Coronary artery (tissue), 2 donors: ENCODE data around the gene LMAN1L.

Experiments used
- DNase-seq: peaks from one replicate; pipeline ENCODE4 v3.0.0-alpha.2; 2017; ENCODE audit warnings: low spot score
- H3K27ac ChIP-seq, 2 donors: fragments of 200-600 bp; sonication (generic); one replicate each; pipeline ENCODE4 v1.5.1; 2016 to 2019
- H3K4me3 ChIP-seq: fragments of 200-600 bp; sonication (generic); 2 replicates; pipeline ENCODE4 v1.5.1; 2016; ENCODE audit warnings: mild to moderate bottlenecking, moderate library complexity
- TF ChIP-seq, protein P1 (sequence below): fragments of 200-600 bp; sonication (generic); IDR thresholded peaks from one replicate; pipeline ENCODE4 v1.5.1; 2019; ENCODE audit warnings: antibody characterized with exemption

The LMAN1L gene

DNA sequence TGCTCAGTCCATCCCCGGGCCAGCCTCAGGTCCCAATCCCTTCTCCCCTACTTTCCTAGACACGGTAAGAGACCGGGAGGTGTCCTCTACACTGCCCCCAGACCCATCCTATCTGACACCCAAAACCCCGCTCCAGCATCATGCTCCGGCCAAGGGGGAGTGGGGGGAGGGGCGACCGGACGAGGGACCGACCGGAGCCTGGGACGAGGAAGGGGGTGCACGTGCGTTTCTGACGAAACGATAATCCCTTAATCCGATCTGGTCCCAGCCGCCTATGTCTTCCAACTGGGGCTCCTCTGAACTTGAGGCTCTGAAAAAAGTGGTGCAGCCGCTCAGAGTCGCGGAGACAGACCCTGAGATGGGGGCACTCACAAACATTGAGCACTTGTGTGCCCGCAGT is 14.3 kb downstream of the LMAN1L start:
- H3K4me3 ChIP-seq: no peak overlapping the region
- TF ChIP-seq, protein P1, sequence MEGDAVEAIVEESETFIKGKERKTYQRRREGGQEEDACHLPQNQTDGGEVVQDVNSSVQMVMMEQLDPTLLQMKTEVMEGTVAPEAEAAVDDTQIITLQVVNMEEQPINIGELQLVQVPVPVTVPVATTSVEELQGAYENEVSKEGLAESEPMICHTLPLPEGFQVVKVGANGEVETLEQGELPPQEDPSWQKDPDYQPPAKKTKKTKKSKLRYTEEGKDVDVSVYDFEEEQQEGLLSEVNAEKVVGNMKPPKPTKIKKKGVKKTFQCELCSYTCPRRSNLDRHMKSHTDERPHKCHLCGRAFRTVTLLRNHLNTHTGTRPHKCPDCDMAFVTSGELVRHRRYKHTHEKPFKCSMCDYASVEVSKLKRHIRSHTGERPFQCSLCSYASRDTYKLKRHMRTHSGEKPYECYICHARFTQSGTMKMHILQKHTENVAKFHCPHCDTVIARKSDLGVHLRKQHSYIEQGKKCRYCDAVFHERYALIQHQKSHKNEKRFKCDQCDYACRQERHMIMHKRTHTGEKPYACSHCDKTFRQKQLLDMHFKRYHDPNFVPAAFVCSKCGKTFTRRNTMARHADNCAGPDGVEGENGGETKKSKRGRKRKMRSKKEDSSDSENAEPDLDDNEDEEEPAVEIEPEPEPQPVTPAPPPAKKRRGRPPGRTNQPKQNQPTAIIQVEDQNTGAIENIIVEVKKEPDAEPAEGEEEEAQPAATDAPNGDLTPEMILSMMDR: no peak
- H3K27ac ChIP-seq: no peak overlapping the region
- no peak for DNase-seq

DNA sequence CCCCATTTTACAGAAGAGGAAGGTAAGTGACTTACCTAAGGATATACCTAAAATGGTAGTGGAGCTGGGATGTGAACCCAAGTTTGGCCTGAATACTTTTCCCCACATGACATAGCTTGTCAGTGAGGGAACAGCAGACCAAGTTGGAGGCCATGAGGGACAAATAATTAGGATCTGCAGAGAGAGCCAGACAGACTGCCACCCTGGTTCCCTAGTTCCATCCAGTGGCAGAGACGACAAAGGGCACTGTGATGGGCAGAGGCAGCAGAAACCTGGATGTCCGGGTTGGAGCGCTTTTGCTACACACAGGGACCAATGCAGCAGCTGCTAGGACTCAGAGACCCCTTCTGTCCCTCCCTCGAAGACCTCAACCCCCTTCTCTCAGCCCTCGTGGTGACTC is 15.0 kb downstream of the LMAN1L start:
- H3K4me3 ChIP-seq: no peak overlapping the region
- DNase-seq: no peak
- no peak overlapping the region for H3K27ac ChIP-seq
- TF ChIP-seq, protein P1: no peak

DNA sequence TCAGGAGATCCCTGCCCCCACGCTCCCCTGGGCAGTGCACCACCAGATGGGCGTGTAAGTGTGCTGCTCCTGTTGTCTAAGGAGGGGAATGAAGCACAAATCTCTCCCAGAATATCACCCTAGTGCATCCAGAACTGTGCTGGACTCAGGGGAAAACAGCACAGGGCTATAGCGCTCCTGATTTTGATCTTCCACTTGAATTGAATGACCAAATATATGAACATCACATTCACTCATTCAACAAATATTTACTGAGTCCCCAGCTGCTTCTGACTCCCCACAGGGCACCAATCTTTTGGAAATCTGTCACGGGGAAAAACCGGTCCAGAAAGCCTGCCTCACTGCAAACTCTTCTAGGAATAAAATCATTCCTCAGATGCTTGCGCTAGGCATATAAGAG is 16.2 kb downstream of the LMAN1L start:
- H3K27ac ChIP-seq: no peak overlapping the region
- TF ChIP-seq, protein P1: no peak
- no peak overlapping the region for H3K4me3 ChIP-seq
- no peak for DNase-seq

DNA sequence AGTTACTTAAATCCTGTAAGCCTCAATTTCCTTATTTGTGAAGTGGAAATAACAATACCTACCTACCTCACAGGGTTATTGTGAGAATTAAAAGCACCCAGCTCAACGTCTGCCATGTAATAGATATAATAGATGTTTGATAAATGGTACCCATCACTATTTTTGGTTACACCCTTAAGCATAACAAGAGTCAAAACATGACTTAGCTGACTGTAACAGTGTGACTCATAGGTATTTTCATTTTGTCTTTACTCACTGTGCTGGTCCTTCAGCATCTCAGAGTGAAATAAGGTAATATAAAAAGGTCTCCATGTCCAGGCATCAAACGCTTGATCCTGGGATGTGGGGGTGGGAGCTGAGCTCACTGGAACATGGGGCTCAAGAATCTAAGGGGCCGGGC is 16.9 kb downstream of the LMAN1L start:
- TF ChIP-seq, protein P1: no peak
- no peak for DNase-seq
- no peak overlapping the region for H3K4me3 ChIP-seq
- H3K27ac ChIP-seq: no peak overlapping the region

DNA sequence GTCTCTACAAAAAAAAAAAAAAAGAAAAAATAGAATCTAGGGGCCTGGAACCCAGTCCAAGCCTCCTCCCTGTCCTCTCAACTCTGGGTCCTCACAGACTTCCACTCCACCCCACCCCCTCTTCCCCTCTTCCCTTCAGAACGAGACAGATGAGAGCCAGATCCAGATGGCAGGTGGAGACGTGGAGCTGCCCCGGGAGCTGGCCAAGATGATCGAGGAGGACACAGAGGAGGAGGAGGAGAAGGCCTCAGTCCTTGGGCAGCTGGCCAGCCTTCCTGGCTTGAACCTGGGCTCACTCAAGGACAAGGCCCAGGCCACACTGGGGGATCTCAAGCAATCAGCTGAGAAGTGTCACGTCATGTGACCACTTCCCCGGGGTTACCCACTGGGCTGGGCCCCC is 17.4 kb downstream of the LMAN1L start:
- no peak for DNase-seq
- H3K4me3 ChIP-seq: no peak overlapping the region
- TF ChIP-seq, protein P1: no peak
- H3K27ac ChIP-seq: no peak overlapping the region

DNA sequence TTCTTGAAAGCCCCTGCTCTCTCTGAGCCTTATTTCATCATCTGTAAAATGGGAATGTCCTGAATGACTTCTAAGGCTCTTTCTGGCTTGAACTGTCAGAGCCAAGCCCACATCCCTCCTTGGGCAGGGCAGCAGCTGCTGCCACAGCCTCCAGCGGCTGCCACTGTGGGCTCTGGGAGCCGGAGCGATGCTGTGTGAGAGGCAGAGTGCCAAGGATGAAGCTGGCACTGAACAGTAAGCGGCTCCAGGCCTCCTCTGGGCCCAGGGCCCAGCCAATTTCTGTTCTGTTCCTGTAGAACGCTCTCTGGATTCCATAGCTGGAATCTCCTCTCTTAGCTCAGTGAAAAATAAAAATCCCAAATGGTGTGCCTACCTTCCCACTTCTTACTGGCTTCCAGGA is 18.2 kb downstream of the LMAN1L start:
- TF ChIP-seq, protein P1: no peak
- H3K27ac ChIP-seq: no peak overlapping the region
- H3K4me3 ChIP-seq: no peak overlapping the region
- DNase-seq: no peak

DNA sequence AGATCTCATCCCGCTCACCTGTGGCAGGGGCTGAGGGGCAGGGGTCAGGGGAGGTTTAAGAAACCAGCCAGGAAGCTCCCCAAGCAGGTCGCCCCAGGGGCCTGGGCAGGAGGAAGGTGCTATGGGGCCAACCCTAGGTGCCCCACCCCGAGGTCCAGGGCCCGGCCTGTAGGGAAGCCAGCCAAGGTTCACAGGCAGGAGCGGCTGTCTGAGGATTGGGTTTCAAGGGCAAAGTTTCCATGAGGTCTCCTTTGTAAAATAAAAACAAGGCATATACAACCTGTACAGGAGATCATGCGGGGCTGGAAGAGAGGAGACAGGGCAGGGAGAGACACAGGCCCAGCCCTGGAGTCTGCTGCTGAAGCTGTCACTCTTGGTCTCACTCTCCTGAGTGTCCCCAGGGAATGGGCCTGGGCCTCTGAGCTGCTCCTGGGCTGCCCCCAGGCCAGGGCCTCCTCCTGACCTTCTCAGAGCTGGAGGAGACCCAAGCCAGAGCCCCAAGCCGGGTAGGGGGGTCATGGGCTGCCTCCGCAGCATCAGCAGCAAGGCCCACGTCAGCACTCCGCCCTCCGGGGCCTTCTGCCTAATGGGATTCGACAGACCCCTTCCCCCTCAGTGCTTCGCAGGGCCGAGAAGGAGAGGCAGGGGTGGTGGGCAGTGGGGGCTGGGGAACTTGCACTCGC is 19.3 kb downstream of the LMAN1L start:
- no peak for DNase-seq
- Histone ChIP-seq H3K27ac (no peak overlapping the region), H3K4me3 (no peak overlapping the region)
- TF ChIP-seq, protein P1: no peak
